Body of pancreas (tissue), 4 donors: Measurements from ENCODE around the gene TMEM50A.

ENCODE experiments used
- CTCF ChIP-seq, 7 experiments: fragments of 450-650 bp in 4 of 7; fragments of 200-600 bp in 3 of 7; sonication (generic) in 3 of 7; IDR thresholded peaks; one replicate each; pipeline ENCODE4 v1.5.1; 2016 to 2019; ENCODE audit warnings: antibody characterized with exemption in 7 of 7
- POLR2A ChIP-seq, 3 donors: fragments of 450-650 bp; IDR thresholded peaks; one replicate each; pipeline ENCODE4 v1.6.1; 2016; ENCODE audit warnings: antibody characterized with exemption in 3 of 3, mild to moderate bottlenecking in 2 of 3

- TF ChIP-seq POLR2A (IDR thresholded peaks at IDR 0.05) (no peak), CTCF (IDR thresholded peaks at IDR 0.05) (no peak)
These were observed 22.8 kb downstream of the TMEM50A start for GRCh38 chr1:25360596-25361581.
